K562 (cell line): Measurements from ENCODE around the gene NPAS1. TPM values are rescaled to one million over a fixed set of nuclear protein-coding genes. Genes with fewer than 3 reads are reported as not detected.

ENCODE experiments used
- CEBPZ ChIP-seq: fragments of 150-350 bp; IDR thresholded peaks from 2 replicates; pipeline ENCODE4 v1.6.1; 2014; ENCODE audit warnings: low read depth, mild to moderate bottlenecking, low read length, borderline replicate concordance
- CHD2 ChIP-seq: IDR thresholded peaks from 2 replicates; pipeline ENCODE4 v1.6.1; 2011; ENCODE audit warnings: low read depth, low read length
- CUX1 ChIP-seq: fragments of 200-800 bp; sonication (Bioruptor generic); IDR thresholded peaks from 2 replicates; pipeline ENCODE4 v1.6.1; 2016; ENCODE audit warnings: missing genetic modification characterization, missing compliant biosample characterization
- E2F5 ChIP-seq: sonication (generic); formaldehyde crosslinking; IDR thresholded peaks from 2 replicates; pipeline ENCODE4 v1.8.0; 2022; ENCODE audit warnings: mild to moderate bottlenecking, missing genetic modification reagents
- HDAC3 ChIP-seq: fragments of 450-650 bp; IDR thresholded peaks from 2 replicates; pipeline ENCODE4 v1.6.1; 2018; ENCODE audit warnings: borderline replicate concordance, mild to moderate bottlenecking, moderate library complexity; ENCODE audit not compliant: partially characterized antibody
- HDAC6 ChIP-seq: IDR thresholded peaks from 2 replicates; pipeline ENCODE4 v1.6.1; 2012; ENCODE audit warnings: low read depth, mild to moderate bottlenecking, control low read depth, inconsistent platforms, low read length, moderate library complexity
- HEY1 ChIP-seq: fragments of 250-450 bp; sonication (Bioruptor Pico); IDR thresholded peaks from 2 replicates; pipeline ENCODE4 v1.5.0; 2020; ENCODE audit warnings: mild to moderate bottlenecking, moderate library complexity, borderline replicate concordance
- JUN ChIP-seq, 2 experiments: sonication (generic) in 1 of 2; formaldehyde crosslinking in 1 of 2; IDR thresholded peaks; 2 replicates each; pipeline versions ENCODE4 v1.6.1 to v1.8.0; 2012 to 2022; ENCODE audit warnings: borderline replicate concordance in 2 of 2, mild to moderate bottlenecking in 2 of 2, improper control_type of control experiment in 1 of 2, low read depth in 1 of 2, low read length in 1 of 2, missing genetic modification reagents in 1 of 2
- LEF1 ChIP-seq: fragments of 450-650 bp; IDR thresholded peaks from 2 replicates; pipeline ENCODE4 v1.6.1; 2016; ENCODE audit warnings: mild to moderate bottlenecking
- MBD2 ChIP-seq: sonication (generic); IDR thresholded peaks from 2 replicates; pipeline ENCODE4 v1.6.1; 2016; ENCODE audit warnings: low read depth, borderline replicate concordance
- MCM7 ChIP-seq, 2 experiments: fragments of 450-650 bp; IDR thresholded peaks; 2 replicates each; pipeline ENCODE4 v1.6.1; 2016 to 2018
- NFIC ChIP-seq: fragments of 450-650 bp; IDR thresholded peaks from 2 replicates; pipeline ENCODE4 v1.6.1; 2017; ENCODE audit warnings: mild to moderate bottlenecking, inconsistent platforms
- STAG1 ChIP-seq: sonication (generic); formaldehyde crosslinking; IDR thresholded peaks from 2 replicates; pipeline ENCODE4 v1.5.0; 2020; ENCODE audit warnings: missing genetic modification reagents, borderline replicate concordance
- TAF1 ChIP-seq: IDR thresholded peaks from 2 replicates; pipeline ENCODE4 v1.6.1; 2011; ENCODE audit warnings: mild to moderate bottlenecking, low read length, moderate library complexity; ENCODE audit not compliant: insufficient read depth, control insufficient read depth, severe bottlenecking; ENCODE audit errors: extremely low read depth
- TCF3 ChIP-seq: sonication (generic); formaldehyde crosslinking; IDR thresholded peaks from 2 replicates; pipeline ENCODE4 v1.4.0; 2020; ENCODE audit warnings: mild to moderate bottlenecking, missing genetic modification reagents
- ZNF3 ChIP-seq: fragments of 250-450 bp; sonication (Bioruptor Pico); IDR thresholded peaks from 2 replicates; pipeline ENCODE4 v1.5.0; 2021; ENCODE audit warnings: mild to moderate bottlenecking, moderate library complexity
- ZNF384 ChIP-seq: IDR thresholded peaks from 2 replicates; pipeline ENCODE4 v1.6.1; 2012; ENCODE audit warnings: low read depth, low read length, improper control_type of control experiment
- ZNF707 ChIP-seq: fragments of 250-450 bp; sonication (Bioruptor Pico); conservative IDR thresholded peaks from 2 replicates; pipeline ENCODE4 v1.8.0; 2022; ENCODE audit warnings: inconsistent platforms, mild to moderate bottlenecking, moderate library complexity
- polyA plus RNA-seq, 8 experiments: library from polyadenylated mRNA; depleted of rRNA in 4 of 8; stranded (reverse) in 5 of 8; unstranded in 3 of 8; fragments of >200 nt; fragmentation: Nextera tagmentation in 2 of 8; fragmentation: Illumina TruSeq in 1 of 8; extraction: Ambion mirVana in 2 of 8; extraction: Trizol in 1 of 8; gene quantifications; 2 replicates each; pipeline versions ENCODE4 v1.2.1 to v1.2.3, GENCODE V29; 2011 to 2014; ENCODE audit warnings: inconsistent platforms in 1 of 8, missing spikeins in 1 of 8
- total RNA-seq, 7 experiments: library from RNA; depleted of rRNA in 6 of 7; stranded (reverse); fragments of >200 nt in 6 of 7; fragmentation: Illumina TruSeq in 2 of 7; extraction: Trizol in 2 of 7; gene quantifications; 2 replicates each; pipeline versions ENCODE4 v1.2.1 to v1.2.3, GENCODE V29; 2011 to 2021; ENCODE audit warnings: low replicate concordance in 1 of 7

The NPAS1 gene
- total and polyA plus RNA-seq, 9 of the 15 experiments (the other 6 are each of a cell fraction or from before 2014, with no cell fraction given), result 0.58 to 5.3 (median 2.0) TPM; not detected in 2

- TF ChIP-seq CUX1 (CRISPR knock-in tag), result no peak
- no peak for TF ChIP-seq E2F5 (CRISPR knock-in tag)
- peak; percentile 33; the same call in 1 of the 2 replicates for TF ChIP-seq JUN (IDR thresholded peaks at IDR 0.05; ENCODE audit: borderline replicate concordance, low read depth, low read length)
- TF ChIP-seq JUN (CRISPR knock-in tag; IDR thresholded peaks at IDR 0.05; ENCODE audit: borderline replicate concordance), result no peak
- no peak for TF ChIP-seq TCF3 (CRISPR knock-in tag)
- TF ChIP-seq MCM7 (IDR thresholded peaks at IDR 0.05), result no peak
- peak; percentile 38; the same call in 1 of the 2 replicates for TF ChIP-seq NFIC
- TF ChIP-seq HDAC6, result no peak
- TF ChIP-seq TAF1, result peak; percentile 13
- TF ChIP-seq STAG1, result no peak
- no peak for TF ChIP-seq ZNF3 (CRISPR knock-in tag)
- no peak for TF ChIP-seq HDAC3
- no peak for TF ChIP-seq CEBPZ
- TF ChIP-seq ZNF384, result peak; percentile 38
- no peak for TF ChIP-seq HEY1
- no peak for TF ChIP-seq ZNF707
- TF ChIP-seq MBD2, result 0 out of 2 replicates have a peak, but pooled peaks have one; percentile 65
- TF ChIP-seq CHD2, result peak; percentile 41
- TF ChIP-seq LEF1, result no peak
These were observed 28.2 kb downstream of the NPAS1 start (continued) for GRCh38 chr19:47047763-47048405.
